Stimulated activated CD8-positive, alpha-beta memory T cell treated with anti-CD3 and anti-CD28 coated beads, Interleukin-7, amount 100 ng/mL, for 1 hour (primary cell): ENCODE data around the gene TNNI2.
"Not testable (repeated sequence)": the region's sequence is repeated elsewhere in the genome, so short reads cannot be mapped to it uniquely, and the experiment has no call there.

Experiments used
- DNase-seq, 2 donors: peaks; one replicate each; pipeline ENCODE4 v3.0.0-alpha.2; 2020; ENCODE audit warnings: low read depth in 2 of 2

TNNI2 gene

GRCh38 chr11:1875093-1875850, 36.5 kb downstream of the TNNI2 start:
- DNase-seq, result no peak

DNA sequence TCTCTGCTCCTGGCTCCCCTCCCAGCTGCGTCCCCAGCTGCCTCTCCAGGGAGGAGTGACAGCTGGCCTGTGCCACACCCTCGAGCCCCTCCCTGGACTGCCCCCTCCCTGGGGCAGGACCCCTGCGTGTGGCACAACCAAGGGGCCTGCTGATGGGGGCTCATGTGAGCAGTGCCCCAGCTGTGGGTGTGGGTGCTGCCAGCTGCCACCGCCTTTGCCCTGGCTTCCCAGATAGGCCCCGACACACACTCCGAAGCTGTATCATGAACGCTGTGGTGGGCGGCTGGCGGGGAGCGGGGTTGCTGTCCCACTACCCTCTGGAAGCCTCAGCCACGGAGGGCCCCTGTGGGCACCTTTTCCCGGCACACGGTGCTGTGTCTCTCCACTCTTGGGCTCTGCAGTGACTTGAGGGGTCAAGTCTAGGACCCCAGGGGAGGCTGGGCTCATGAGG, 37.1 kb downstream of the TNNI2 start:
- not testable (repeated sequence) for DNase-seq

GRCh38 chr11:1876361-1877063, 37.7 kb downstream of the TNNI2 start:
- no peak for DNase-seq

GRCh38 chr11:1877211-1878136, 38.7 kb downstream of the TNNI2 start:
- no peak for DNase-seq

- no peak for DNase-seq
Observed at GRCh38 chr11:1878137-1879031, 39.6 kb downstream of the TNNI2 start.

- DNase-seq, result no peak
Observed at GRCh38 chr11:1879342-1879940, 40.7 kb downstream of the TNNI2 start.

GRCh38 chr11:1879941-1880720, 41.4 kb downstream of the TNNI2 start:
- DNase-seq, result no peak

DNA sequence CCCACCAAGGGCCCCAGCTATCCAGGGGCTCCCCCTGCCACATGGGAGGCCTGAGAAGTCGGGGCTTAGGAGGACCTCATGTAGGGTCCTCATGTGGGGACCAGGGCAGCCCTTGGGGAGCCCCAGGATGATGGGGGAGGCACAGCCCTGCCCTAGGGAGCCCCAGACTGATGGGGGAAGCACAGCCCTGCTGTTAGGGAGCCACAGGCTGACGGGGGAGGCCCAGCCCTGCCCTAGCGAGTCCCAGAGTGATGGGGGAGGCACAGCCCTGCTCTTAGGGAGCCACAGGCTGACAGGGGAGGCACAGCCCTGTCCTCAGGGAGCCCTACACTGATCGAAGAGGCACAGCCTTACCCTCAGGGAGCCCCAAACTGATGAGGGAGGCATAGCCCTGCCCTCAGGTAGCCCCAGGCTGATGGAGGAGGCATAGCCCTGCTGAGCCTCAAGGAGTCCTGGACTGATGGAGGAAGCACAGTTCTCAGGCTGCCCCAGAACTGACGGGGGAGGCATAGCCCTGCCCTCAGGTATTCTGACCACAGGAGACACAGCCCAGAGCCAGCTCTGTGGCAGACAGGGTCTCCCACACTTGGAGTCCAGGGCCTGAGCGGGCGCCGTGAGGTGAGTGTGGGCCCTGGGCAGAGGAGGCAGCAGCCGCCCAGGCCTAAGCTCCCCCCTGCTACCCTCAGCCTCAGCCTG, 42.1 kb downstream of the TNNI2 start:
- no peak for DNase-seq

DNA sequence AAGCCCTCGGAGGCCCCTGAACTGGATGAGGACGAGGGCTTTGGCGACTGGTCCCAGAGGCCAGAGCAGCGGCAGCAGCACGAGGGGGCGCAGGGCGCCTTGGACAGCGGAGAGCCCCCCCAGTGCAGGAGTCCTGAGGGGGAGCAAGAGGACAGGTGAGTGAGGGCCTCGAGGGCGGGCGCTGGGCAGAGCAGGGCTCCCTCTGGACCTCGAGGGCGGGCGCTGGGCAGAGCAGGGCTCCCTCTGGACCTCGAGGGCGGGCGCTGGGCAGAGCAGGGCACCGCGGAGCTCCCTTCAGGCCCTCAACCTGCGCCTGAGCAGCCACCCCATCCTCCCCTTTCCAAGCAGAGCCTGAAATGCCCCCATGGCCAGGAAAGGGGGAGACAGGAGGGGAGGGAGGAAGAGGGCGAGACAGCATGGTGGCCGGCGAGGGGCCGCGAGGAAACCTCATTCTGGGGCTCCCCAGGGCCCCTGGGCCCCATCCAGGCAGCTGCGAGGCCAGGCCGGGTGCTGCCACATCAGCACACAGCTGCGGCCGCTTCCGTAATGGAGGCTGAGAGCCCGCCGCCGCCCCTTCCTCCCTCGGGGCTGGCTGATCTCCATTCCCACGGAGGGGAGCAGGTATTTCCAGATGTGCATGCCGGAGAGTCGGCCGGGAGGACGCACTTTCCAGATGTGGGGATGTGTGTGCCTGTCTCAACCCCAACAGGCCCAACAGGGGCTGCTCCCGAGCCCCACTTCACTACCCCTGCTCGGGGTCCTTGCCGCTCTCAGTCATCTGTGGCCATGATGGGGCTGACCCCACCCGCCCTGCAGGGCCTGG, 42.9 kb downstream of the TNNI2 start:
- DNase-seq, result no peak

- peak; percentile 55 to 67 for DNase-seq
Observed at GRCh38 chr11:1882265-1883238, 43.8 kb downstream of the TNNI2 start.

DNA sequence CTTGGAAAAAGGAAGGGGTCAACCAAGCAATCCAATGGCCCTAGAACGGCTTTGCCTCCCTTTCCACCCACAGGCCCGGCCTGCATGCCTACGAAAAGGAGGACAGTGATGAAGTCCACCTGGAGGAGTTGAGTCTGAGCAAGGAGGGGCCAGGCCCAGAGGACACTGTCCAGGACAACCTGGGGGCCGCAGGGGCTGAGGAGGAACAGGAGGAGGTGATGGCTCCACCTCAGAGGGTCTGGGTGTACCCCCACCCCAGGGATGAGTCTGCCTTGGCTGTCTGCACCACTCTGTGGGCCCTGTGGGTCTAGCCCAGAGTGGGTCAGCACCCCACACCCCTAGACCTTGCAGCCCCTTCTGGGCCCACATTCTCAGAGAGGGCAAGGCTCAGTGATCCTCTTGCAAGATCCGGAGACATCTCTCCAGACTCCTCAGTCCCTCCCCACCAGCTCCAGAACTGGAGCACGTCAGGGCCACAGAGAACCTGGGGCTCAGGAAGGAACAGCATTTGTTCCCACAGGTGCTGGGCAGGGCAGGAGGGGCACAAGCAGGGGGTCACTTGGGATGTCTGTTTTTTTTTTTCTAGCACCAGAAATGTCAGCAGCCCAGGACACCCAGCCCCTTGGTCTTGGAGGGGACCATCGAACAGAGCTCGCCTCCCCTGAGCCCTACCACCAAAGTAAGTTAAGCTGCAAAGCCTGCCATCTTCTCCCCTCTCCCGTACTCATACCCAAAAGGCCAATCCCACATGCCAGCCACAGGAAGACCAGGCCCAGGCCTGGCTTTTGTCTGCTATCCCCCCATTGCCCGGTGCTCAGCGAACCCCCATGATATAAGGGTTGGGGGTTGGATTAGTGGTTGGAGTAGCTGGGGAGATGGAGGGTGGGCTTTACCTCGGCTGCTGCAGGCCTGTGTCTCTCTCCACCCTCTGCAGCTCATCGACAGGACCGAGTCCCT, 44.8 kb downstream of the TNNI2 start:
- DNase-seq, result no peak

- DNase-seq, result no peak
Observed at GRCh38 chr11:1884303-1884700, 45.5 kb downstream of the TNNI2 start.

- DNase-seq, result not testable (repeated sequence)
Observed at GRCh38 chr11:1886551-1886950, 47.8 kb downstream of the TNNI2 start.

DNA sequence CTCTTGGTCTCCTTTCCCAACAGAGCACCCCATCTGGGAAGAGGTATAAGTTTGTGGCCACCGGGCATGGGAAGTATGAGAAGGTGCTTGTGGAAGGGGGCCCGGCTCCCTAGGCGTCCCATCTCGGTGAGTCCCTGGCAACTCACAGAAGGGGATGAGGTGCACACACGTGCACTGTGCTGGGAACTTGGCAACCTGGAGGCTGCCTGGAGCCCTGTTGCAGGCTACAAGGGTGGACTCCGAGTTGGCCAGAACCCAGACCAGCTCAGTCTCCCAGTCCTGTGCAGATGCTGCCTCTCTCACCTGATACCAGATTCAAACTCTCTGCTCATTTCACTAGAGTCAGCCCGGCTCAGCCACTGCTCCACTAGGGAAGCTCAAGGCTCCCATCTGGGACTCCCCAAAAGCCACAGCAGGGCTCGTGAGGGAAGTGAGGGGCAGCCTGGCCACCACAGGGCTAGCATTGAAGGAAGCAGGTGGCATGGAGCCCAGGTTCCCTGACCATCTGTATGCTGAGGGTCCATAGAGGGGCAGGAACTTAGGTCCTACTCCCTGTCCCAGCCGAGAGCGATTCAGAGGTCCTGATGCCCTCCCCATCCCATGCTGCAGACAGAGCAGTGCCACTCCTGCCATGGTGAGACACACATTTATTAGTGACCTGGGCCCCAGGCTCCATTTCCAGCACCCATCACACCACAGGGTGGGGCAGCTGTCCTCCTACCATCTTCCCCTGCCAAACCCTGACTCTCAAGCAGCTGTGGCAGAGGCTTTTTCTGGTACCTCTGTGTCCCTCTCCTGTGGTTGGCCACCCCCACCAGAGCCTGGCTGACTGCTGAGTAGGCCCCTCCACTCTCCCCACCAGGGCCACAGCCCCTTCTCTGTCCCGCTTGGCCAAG, 48.9 kb downstream of the TNNI2 start:
- DNase-seq, result no peak

DNA sequence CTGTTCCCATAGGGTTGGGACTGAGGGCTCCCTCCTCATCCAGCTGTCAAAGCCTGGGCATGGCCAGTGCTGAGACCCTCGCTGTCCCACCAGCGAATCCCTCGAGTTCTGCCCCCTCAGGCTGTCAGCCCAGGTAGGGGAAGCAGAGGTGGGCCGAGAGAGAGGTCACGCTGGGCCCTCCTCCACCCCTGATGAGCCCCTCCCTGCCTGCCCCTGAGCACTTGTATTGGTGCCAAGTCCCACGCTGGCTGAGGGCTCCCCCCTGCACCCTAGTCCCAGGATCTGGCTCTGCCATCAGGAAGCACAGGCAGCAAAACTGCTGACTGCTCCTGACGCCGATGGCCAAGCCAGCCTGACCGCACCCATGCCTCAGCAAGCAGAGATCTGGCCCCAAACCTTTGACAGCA, 49.6 kb downstream of the TNNI2 start:
- DNase-seq, result no peak
